Fibroblast of lung (primary cell): ENCODE data around the gene STARD5.

ENCODE experiments used
- EZH2 ChIP-seq: IDR thresholded peaks from 2 replicates; pipeline ENCODE4 v1.5.1; 2012; ENCODE audit warnings: low read length, control low read depth, mild to moderate bottlenecking; ENCODE audit errors: missing control alignments
- TF ChIP-seq, protein P1 (sequence below), 2 donors: IDR thresholded peaks in 1 of 2; conservative IDR thresholded peaks in 1 of 2; 1 replicate in 1 of 2; 2 replicates in 1 of 2; pipeline ENCODE4 v1.5.1; 2011 to 2012; ENCODE audit warnings: low read length in 2 of 2, control low read depth in 1 of 2, inconsistent platforms in 1 of 2, low read depth in 1 of 2, mild to moderate bottlenecking in 1 of 2

DNA sequence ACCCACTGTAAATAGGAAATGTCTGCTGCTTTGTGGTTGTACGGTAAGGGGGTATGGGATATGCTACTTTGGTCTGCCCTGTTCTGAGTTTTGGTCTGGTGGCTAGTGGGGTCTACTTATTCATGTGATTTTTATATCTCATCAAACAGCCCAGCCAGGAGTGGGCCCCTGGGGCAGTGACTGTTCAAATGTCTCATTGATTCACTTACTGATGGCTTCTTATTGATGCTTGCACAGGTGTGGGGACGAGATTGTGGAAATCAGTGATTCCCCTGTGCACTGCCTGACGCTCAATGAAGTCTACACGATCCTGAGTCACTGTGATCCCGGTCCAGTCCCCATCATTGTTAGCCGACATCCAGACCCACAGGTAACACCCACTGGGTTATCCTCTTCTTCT lies 38.5 kb downstream of the STARD5 start:
- TF ChIP-seq, protein P1, sequence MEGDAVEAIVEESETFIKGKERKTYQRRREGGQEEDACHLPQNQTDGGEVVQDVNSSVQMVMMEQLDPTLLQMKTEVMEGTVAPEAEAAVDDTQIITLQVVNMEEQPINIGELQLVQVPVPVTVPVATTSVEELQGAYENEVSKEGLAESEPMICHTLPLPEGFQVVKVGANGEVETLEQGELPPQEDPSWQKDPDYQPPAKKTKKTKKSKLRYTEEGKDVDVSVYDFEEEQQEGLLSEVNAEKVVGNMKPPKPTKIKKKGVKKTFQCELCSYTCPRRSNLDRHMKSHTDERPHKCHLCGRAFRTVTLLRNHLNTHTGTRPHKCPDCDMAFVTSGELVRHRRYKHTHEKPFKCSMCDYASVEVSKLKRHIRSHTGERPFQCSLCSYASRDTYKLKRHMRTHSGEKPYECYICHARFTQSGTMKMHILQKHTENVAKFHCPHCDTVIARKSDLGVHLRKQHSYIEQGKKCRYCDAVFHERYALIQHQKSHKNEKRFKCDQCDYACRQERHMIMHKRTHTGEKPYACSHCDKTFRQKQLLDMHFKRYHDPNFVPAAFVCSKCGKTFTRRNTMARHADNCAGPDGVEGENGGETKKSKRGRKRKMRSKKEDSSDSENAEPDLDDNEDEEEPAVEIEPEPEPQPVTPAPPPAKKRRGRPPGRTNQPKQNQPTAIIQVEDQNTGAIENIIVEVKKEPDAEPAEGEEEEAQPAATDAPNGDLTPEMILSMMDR (conservative IDR thresholded peaks at IDR 0.05 in 1 of 2, IDR thresholded peaks at IDR 0.05 in 1 of 2; ENCODE audit: low read depth in 1 of 2, low read length in 2 of 2), result no peak
- no peak for TF ChIP-seq EZH2
